ENCODE data around the gene L3MBTL4. TPM values are rescaled to one million over a fixed set of nuclear protein-coding genes. Genes with fewer than 3 reads are reported as not detected.
A peak's percentile ranks its signal among the peaks of the same experiment; 100 is the strongest.

The L3MBTL4 gene
- total RNA-seq, 2 donors from 2014 or later: 0.27 to 5.3 TPM

DNA sequence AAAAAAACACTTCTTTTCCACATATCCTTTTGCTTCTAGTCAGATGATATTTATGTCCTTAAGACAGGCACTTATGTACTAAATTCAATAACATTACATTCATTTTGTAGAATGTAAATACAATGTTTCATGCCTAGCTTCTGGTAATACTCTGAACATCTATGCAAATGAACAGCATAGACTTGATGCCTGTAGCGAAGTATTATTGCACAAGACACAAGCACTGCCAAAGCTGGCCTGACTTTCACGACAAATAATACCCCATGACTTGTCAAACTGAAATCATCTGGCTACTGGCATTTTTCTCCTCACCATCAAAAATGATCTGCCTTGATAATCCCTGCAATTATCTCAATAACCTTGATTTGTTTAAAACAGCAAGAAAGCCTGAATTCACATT lies 101.3 kb downstream of the L3MBTL4 start:
- peaks cover 6% of the 10 kb centered on the region for H3K9me3 ChIP-seq
- ATAC-seq (ENCODE audit: insufficient number of reproducible peaks, low FRiP score, low read depth) (no peak), DNase-seq (ENCODE audit: low spot score) (no peak)
- no peak overlapping the region for H3K27ac ChIP-seq
- H3K27me3 ChIP-seq (replicated peaks; ENCODE audit: insufficient read depth): no peaks in the 10 kb centered on the region
- TF ChIP-seq, protein P1, sequence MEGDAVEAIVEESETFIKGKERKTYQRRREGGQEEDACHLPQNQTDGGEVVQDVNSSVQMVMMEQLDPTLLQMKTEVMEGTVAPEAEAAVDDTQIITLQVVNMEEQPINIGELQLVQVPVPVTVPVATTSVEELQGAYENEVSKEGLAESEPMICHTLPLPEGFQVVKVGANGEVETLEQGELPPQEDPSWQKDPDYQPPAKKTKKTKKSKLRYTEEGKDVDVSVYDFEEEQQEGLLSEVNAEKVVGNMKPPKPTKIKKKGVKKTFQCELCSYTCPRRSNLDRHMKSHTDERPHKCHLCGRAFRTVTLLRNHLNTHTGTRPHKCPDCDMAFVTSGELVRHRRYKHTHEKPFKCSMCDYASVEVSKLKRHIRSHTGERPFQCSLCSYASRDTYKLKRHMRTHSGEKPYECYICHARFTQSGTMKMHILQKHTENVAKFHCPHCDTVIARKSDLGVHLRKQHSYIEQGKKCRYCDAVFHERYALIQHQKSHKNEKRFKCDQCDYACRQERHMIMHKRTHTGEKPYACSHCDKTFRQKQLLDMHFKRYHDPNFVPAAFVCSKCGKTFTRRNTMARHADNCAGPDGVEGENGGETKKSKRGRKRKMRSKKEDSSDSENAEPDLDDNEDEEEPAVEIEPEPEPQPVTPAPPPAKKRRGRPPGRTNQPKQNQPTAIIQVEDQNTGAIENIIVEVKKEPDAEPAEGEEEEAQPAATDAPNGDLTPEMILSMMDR (IDR thresholded peaks at IDR 0.05): no peak
- H3K4me3 ChIP-seq: no peak overlapping the region
- no peaks in the 10 kb centered on the region for H3K36me3 ChIP-seq
- no peaks in the 10 kb centered on the region for H3K4me1 ChIP-seq (ENCODE audit: control insufficient read depth in 1 of 2, low read depth in 2 of 2)

DNA sequence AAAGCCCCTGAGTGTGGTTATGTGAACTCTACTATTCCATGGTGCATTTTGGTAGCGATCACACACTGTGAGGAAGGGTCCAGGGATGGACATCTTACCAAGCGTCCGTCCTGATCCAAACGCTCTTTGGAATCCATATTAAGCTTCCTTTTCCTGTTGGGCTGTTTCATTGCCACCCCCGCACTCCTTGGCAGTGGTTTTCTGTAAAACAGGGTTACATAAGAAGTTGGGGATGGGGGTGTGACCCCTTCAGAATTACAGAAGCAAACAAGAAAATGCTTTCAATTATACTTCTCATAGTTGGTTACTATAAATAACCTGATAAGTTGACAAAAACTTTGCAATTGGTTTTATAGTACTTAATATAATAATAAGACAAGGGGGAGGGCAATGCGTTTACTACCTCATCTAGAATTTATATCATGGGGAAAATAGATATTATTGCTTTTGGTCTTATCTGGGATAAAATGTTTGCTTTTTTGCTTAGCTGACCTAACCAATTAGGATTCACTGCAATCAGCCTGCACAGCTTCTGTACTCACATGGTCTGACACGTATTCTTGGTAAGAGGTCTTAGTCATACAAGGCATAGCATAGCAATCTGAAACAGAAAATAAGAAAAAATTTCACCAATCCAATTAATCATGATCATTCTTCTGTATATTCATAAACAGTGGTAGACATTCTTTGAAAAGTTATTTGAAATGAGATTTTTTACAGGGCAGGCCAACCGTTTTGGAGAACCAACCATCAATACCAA lies 103.1 kb downstream of the L3MBTL4 start:
- TF ChIP-seq, protein P1 (IDR thresholded peaks at IDR 0.05): no peak
- ATAC-seq (ENCODE audit: insufficient number of reproducible peaks, low FRiP score, low read depth) (no peak), DNase-seq (ENCODE audit: low spot score) (no peak)
- Histone ChIP-seq H3K4me1 (ENCODE audit: control insufficient read depth in 1 of 2, low read depth in 2 of 2) (no peaks in the 10 kb centered on the region), H3K9me3 (no peaks in the 10 kb centered on the region), H3K36me3 (no peaks in the 10 kb centered on the region), H3K27me3 (replicated peaks; ENCODE audit: insufficient read depth) (no peaks in the 10 kb centered on the region), H3K27ac (no peak overlapping the region), H3K4me3 (no peak overlapping the region)

DNA sequence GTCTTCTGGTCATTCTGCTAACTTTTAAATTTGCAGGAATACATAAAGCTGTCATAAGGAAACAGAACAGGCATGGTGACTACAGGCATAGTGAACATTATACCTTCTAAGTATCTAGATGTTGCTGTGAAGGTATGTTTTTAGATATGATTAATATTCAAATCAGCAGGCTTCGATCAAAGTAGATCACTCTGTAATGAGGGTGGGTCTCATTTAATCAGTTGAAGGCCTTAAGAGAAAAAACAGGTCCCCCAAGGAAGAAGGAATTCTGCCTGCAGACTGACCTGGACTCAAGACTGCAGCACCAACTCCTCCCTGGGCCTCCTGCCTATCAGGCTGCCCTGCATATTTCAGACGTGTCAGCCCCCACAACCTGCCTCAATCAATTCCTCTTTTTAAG lies 104.0 kb downstream of the L3MBTL4 start:
- H3K4me3 ChIP-seq: no peak overlapping the region
- no peak for ATAC-seq (ENCODE audit: insufficient number of reproducible peaks, low FRiP score, low read depth)
- H3K27ac ChIP-seq: no peak overlapping the region
- H3K4me1 ChIP-seq (ENCODE audit: control insufficient read depth in 1 of 2, low read depth in 2 of 2): no peaks in the 10 kb centered on the region
- H3K27me3 ChIP-seq (replicated peaks; ENCODE audit: insufficient read depth): no peaks in the 10 kb centered on the region
- H3K36me3 ChIP-seq: no peaks in the 10 kb centered on the region
- no peaks in the 10 kb centered on the region for H3K9me3 ChIP-seq
- TF ChIP-seq, protein P1 (IDR thresholded peaks at IDR 0.05): no peak
- no peak for DNase-seq (ENCODE audit: low spot score)

DNA sequence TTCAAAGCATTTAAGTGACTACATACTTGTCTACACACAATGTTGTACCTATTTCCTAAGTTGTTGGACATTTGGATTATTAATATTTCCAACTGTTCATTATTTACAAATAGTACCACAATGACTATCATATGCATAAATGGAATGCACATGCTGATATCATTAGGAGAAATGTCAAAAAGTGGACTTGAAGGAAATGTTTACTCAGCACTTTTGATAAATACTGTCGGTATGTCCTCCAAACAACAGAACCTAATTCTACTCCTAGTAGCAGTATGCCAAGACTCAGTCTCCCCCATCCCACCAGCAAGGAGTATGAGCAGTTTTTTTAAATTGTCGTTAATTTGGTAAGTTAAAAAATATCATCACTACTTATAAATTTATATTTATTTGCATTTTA lies 116.8 kb downstream of the L3MBTL4 start:
- Histone ChIP-seq H3K4me1 (ENCODE audit: control insufficient read depth in 1 of 2, low read depth in 2 of 2) (no peaks in the 10 kb centered on the region), H3K36me3 (no peaks in the 10 kb centered on the region), H3K27me3 (replicated peaks; ENCODE audit: insufficient read depth) (no peaks in the 10 kb centered on the region), H3K9me3 (no peaks in the 10 kb centered on the region), H3K27ac (no peak overlapping the region), H3K4me3 (no peak overlapping the region)
- TF ChIP-seq, protein P1 (IDR thresholded peaks at IDR 0.05): no peak
- ATAC-seq (ENCODE audit: insufficient number of reproducible peaks, low FRiP score, low read depth) (no peak), DNase-seq (ENCODE audit: low spot score) (no peak)

DNA sequence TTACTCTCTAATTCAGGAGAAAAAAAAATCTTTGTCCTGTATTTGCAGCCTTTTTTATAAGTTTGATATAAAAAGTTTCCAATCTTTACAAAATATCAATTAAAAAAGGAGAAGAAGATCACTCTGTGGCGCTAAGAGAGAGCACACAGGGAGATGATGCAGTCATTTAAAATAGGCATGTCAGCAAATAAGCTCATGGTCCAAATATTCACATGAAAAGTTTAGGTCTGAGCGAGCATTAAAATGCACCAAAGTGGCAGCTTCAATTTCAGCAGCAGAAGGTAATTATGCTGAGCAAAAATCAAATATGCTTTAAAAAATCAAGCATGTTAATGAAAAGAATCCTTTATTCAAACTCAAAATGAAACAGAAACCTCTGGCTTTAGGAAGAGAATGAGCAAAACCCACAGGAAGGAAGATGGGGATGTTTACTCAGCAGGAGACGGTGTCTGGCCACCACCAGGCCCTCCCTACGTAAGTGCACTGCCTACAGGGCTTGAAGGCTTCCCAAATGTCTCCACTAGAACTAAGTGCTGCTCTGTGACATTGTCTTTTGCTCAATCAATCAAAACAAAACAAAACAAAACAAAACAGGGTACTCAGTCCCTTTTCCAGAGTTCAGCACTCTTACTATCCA lies 120.4 kb downstream of the L3MBTL4 start:
- Histone ChIP-seq H3K27ac (no peak overlapping the region), H3K4me3 (peak overlapping the region; percentile 31), H3K27me3 (replicated peaks; ENCODE audit: insufficient read depth) (no peaks in the 10 kb centered on the region), H3K4me1 (ENCODE audit: control insufficient read depth in 1 of 2, low read depth in 2 of 2) (no peaks in the 10 kb centered on the region), H3K9me3 (no peaks in the 10 kb centered on the region), H3K36me3 (no peaks in the 10 kb centered on the region)
- no peak for DNase-seq (ENCODE audit: low spot score)
- no peak for ATAC-seq (ENCODE audit: insufficient number of reproducible peaks, low FRiP score, low read depth)
- TF ChIP-seq, protein P1 (IDR thresholded peaks at IDR 0.05): no peak
